Measurements from ENCODE around the gene RHOT2.

The RHOT2 gene

GRCh38 chr16:702341-702740, 34.4 kb downstream of the RHOT2 start:
- no peak for DNase-seq

- no peak for DNase-seq
These were observed 35.5 kb downstream of the RHOT2 start for GRCh38 chr16:703406-703805.

- DNase-seq = no peak
These were observed 36.1 kb downstream of the RHOT2 start for GRCh38 chr16:704047-704446.

- no peak for DNase-seq
These were observed 36.8 kb downstream of the RHOT2 start for GRCh38 chr16:704552-705380.

GRCh38 chr16:705431-706188, 37.7 kb downstream of the RHOT2 start, which contains the start of gene FBXL16:
FBXL16 (minus strand) TSS chr16:705801; CDS start chr16:697405, 8,396 bp downstream.
- no peak for DNase-seq

- DNase-seq = no peak
These were observed 38.5 kb downstream of the RHOT2 start for GRCh38 chr16:706189-707061.

- DNase-seq = no peak
These were observed 39.2 kb downstream of the RHOT2 start for GRCh38 chr16:707062-707538.

GRCh38 chr16:708019-708418, 40.1 kb downstream of the RHOT2 start:
- DNase-seq = no peak

- DNase-seq = no peak
These were observed 41.0 kb downstream of the RHOT2 start for GRCh38 chr16:708959-709358.

- no peak for DNase-seq
These were observed 41.9 kb downstream of the RHOT2 start for GRCh38 chr16:709566-710499.

GRCh38 chr16:710500-711075, 42.7 kb downstream of the RHOT2 start:
- no peak for DNase-seq

- no peak for DNase-seq
These were observed 43.2 kb downstream of the RHOT2 start for GRCh38 chr16:711084-711483.

- DNase-seq = peak; percentile 83
These were observed 43.8 kb downstream of the RHOT2 start for GRCh38 chr16:711548-712320.

GRCh38 chr16:712740-713250, 44.9 kb downstream of the RHOT2 start:
- peak; percentile 59 for DNase-seq

GRCh38 chr16:714079-714478, 46.1 kb downstream of the RHOT2 start:
- no peak for DNase-seq

- peak; percentile 90 for DNase-seq
These were observed 46.9 kb downstream of the RHOT2 start, which contains the start of gene METRN for GRCh38 chr16:714558-715476. METRN (plus strand) TSS chr16:715118; CDS start chr16:715290, 172 bp downstream.

- no peak for DNase-seq
These were observed 47.7 kb downstream of the RHOT2 start for GRCh38 chr16:715477-716199.

GRCh38 chr16:716200-716568, 48.3 kb downstream of the RHOT2 start:
- no peak for DNase-seq

All from stimulated activated CD4-positive, alpha-beta T cell treated with anti-CD3 and anti-CD28 coated beads, Interleukin-4, amount 100 ng/mL, for 24 hours (primary cell).